Stimulated activated CD8-positive, alpha-beta memory T cell treated with anti-CD3 and anti-CD28 coated beads, Interleukin-15, amount 100 ng/mL, for 1 hour (primary cell): Measurements from ENCODE around the gene RSPH10B.
"Not testable (repeated sequence)": the region's sequence is repeated elsewhere in the genome, so short reads cannot be mapped to it uniquely, and the experiment has no call there.

Experiments used
- DNase-seq: peaks from one replicate; pipeline ENCODE4 v3.0.0-alpha.2; 2020; ENCODE audit warnings: low read depth

RSPH10B gene

DNA sequence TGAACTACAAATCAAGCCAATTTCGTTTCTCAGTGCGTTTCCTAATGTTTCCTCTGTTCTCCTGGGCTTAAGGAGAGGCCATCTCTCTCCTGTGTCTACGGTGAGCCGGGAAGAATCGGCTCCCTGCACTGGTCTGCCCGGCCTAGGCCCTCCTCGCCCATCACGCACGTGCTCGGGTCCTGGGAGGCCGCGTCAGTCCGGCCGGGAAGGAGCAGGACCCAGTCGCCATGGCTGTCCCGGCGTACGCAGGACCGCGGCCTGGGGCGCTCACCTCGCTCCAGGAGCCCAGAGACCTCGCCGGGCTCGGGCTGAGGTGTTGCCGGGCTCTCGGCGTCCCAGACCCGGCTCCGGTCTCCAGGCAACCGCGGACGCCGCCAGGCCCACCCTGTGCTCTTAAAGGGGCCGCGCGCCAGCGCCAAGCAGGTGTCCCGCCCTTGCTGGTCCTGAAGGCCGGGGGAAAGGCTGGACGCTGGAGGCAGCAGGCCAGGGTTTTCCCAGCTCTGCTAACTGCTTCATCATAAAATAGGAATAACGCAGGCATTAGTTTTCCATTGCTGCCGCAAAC lies at the start of gene RSPH10B:
RSPH10B (minus strand) TSS at position 343 of the 565 bp plus-strand sequence. CDS start 3,573 bp downstream, outside the sequence.
- DNase-seq = not testable (repeated sequence)

DNA sequence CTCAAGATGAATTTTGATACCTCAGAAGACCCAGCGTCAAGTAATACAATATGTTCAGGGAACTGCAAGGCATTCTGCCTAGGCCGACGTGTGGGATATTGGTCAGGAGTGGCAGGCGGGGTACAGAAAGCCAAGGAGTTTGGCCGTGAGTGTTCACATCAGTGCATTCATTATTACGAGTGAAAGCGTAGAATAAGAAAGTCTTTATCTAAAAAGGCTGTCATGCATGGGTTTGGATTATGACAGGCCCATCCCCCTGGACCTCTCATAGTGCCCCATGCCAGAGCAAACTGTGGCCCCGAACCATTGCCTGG lies 46.1 kb upstream of the RSPH10B start:
- no peak for DNase-seq

DNA sequence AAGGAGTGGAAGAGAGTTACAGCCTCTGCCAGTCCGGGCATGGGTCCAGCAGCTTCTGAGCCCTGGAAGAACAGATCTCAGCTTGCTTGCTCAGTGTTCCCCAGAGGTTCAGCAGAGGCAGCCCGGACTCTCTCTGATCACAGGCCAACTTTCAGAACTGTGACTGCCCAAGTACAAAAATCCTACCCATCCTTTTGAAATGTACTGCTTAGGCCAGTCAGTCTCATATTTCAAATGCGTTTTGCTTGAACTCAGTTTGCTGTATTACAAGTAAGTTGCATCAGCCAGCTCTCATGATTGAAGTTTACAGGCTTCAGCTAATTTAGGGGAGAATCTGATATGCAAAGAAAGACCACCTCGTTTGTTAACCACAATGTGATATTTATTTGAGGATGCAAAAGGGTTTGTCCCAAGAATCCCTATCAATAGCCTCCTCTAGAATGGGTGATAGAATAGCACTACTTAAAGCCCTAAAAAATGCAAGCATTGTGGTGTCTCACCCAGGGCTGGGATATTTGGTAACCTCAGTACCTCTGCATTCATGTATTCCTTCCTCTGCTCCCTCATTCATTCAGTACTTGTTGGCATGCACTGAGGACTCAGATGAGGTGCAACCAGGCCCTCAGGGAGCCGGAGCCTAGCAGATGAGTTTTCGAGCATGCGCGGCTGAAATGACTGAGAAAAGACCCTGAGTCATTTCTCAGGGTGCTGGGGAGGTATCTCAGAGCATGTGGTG lies 45.6 kb upstream of the RSPH10B start:
- DNase-seq = no peak

DNA sequence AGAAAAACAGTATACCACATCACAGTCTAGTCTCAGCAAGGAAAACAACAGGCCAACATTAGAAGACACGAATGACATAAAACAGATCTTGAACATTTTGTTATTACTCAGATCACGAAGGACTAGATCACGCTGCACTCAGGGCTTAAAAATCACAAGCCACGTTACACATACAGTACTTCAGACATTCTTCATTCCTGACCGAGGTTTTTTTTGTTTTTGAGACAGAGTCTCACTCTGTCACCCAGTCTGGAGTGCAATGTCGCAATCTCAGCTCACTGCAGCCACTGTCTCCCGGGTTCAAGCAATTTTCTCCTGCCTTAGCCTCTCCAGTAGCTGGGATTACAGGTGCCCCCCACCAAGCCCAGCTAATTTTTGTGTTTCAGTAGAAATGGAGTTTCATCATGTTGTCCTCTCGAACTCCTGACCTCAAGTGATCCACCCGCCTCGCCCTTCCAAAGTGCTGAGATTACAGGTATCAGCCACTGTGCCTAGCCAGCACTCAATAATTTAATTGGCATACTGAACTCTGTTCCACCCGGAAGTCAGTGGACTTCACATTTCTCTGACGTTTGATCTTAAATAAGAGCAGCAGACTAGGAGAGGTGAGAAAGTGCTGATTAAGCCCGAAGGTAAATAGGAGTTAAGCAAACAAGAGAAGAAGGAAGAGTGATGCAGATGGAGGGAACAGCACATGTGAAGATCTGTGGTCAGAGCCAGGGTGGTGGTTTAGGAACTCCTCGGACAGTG lies 42.0 kb upstream of the RSPH10B start:
- DNase-seq = no peak

DNA sequence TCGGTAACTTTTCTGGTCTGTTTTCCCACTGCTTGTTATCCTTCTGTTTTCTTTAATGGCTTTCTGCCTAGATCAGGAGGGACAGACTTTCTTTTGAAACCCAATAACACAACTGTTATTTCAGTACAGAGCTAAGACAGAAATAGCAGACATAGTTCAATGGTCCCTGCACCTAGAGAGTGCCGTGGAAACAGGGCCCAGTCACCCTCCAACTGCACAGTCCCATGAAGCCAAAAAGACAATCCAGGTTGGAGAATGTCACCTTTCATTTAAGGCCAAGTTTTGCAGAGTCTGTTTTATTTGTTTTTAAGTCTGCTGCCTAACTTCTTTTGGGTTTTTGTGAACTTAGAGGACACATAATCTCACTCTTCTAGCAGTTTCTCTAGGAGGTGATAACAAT lies 41.1 kb upstream of the RSPH10B start:
- DNase-seq = no peak

DNA sequence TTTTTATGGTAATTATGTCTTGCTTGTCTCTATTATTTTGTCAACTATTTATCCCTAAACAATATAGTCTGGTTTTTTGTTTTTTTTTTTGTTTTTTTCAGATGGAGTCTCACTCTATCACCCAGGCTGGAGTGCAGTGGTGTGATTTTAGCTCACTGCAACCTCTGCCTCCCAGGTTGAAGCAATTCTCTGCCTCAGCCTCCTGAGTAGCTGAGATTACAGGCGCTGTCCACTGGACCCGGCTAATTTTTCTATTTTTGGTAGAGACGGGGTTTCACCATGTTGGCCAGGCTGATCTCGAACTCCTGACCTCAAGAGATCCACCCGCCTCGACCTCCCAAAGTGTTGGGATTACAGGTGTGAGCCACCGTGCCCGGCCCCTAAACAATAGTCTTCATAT lies 39.9 kb upstream of the RSPH10B start:
- not testable (repeated sequence) for DNase-seq

DNA sequence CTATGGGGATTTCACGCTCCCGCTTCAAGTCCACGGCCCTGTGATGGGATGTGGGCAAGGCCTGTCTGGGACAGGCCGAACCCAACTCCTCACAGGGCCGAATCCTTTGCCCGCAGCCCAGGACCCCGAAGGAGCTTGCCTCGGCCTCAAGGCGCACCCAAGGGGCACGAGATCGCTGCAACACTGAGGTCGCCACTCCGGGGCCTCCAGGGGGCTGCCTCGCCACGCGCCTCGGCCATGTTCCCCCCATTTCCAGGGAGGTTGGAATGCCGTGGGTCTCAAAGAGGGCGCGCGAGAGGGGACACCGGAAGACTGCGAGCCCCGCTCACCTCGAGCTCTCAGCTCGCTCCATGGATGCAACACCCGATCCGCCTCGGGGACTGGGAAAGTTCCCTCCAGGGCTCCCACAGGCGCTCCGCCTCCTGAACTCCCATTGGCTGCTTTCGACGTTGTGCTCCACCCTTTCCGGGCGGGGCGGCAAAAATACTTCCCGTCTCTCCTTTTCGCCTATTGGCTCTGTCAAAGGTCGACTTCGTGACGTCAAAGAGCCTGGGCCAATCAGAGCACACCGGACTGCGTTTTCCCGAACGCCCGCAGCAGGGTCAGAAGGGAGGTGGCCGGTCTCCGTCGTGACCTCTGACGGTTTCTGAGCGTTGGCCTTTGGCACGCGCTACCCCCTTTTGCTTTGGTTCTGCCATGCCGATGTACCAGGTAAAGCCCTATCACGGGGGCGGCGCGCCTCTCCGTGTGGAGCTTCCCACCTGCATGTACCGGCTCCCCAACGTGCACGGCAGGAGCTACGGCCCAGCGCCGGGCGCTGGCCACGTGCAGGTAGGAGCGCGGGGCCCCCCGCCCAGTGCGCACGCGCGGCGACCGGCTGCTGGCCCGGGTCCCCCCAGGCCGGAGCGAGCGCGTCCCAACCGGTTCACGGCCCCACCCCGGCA lies 38.5 kb upstream of the RSPH10B start, which contains the start of the genes AIMP2 and PMS2:
AIMP2 (plus strand) TSS at position 605 of the 944 bp plus-strand sequence; CDS start at position 697, 92 bp downstream.
PMS2 (minus strand) TSS at position 382 of the 944 bp plus-strand sequence; CDS start at position 352, 30 bp downstream.
- peak; percentile 91 for DNase-seq

DNA sequence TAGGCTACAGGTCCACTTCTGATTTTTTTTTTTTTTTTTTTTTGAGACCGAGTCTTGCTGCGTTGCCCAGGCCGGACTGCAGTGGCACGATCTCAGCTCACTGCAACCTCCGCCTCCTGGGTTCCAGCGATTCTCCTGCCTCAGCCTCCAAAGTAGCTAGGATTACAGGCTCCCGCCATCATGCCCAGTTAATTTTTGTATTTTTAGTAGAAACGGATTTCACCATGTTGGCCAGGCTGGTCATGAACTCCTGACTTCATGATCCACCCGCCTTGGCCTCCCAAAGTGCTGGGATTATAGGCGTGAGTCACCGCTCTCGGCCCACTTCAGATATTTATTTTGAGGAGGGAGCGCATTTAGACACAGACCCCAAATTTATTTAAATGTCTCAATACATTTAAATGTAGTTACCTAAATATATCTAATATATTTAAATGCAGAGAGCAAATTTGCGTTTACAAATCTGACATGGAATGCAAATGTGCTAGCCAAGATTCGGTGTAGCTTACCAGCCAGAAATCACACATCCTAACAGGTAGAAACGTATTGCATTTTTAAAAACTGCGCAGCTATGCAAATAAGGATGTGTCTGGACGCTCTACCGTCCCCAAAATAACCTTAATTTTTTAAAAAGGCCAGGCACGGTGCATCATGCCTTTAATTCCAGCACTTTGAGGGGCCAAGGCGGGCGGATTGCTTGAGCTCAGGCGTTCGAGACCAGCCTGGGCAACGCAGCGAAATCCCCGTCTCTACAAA lies 37.5 kb upstream of the RSPH10B start:
- DNase-seq = not testable (repeated sequence)

DNA sequence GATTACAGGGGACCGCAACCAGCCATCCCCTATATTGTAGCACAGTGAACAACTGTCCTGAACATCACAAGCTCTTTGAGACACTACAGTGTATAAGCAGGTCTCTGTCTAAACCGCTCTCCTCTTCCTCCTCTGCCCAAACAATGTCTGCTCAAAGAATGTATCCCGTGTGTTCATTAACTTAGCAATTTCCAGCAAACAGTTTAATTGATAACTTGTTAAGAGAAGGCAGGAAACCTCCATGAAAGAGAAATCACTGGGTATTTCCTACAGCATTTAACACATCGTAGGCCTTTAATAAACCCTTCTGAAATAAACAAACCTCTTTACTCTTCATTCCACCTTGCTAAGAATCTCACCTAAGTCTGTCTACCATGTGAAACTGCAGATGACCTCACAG lies 36.9 kb upstream of the RSPH10B start:
- no peak for DNase-seq

DNA sequence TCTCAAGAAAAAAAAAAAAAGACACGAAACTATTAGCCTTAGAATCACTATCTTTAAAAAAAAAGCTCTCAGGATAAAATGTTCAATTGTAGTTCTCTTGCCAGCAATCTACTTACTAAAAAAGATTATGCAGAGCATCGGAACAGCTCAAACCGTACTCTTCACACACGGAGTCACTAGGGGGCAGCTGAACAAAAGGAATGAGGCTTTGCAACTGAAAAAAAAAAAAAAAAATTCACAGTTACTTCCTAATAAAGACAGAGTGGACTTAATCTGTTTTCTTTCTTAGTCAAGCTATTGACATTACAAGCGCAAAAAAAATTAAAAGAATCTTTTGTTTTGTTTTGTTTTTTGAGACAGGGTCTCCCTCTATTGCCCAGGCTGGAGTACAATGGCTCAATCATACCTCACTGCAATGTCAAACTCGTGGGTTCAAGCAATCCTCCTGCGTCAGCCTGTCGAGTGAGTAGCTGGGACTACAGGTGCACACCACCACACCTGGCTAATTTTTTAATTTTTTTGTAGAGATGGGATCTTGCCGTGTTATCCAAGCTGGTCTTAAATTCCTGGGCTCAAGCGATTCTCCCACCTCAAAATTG lies 26.8 kb upstream of the RSPH10B start:
- no peak for DNase-seq

DNA sequence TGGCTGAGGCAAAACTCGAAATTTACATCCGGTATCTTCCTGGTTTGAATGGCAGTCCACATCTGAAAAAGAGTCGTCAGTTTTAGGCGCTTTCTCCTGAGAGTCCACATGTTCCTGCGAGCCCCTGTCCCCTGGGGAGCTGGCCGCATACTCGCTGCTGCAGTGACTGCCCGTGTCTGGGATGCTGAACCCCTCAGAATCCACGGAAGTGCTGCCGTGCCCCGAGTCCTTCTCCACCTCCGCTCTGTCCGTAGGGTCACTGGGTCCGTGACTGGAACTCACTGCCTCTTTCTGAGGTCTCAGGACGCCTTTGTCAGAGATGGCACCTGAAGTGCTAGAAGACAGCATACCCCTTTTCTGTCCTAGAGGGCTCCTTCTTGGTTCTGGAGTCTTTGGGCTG lies 16.6 kb upstream of the RSPH10B start:
- DNase-seq = not testable (repeated sequence)

DNA sequence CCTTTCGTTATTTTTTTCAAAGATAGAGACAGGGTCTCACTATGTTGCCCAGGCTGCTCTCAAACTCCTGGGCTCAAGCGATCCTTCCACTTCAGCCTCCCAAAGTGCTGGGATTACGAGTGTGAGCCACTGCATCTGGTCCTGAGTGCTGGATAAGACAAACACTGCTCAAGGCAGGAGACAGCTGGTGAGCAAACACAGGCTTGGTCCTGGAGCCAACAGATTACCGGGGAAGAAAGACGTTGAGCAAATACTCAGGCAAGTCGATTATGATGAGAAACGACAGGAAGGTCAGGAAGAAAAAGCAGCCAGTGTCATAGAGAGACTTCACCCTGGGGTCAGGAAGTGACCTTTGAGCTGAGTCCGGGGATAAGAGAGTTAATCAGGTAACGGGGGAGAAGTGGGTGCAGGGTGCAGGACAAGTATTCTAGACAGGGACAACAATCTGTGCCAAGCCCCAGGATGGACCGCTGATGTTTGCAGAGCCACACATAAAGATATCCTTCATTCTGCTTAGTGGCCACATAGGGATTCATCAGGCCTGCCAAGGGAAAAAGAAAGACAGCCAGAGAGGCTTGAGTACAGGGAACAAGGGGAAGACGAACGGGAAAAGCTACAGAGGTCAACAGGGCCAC lies 9.3 kb upstream of the RSPH10B start:
- not testable (repeated sequence) for DNase-seq

DNA sequence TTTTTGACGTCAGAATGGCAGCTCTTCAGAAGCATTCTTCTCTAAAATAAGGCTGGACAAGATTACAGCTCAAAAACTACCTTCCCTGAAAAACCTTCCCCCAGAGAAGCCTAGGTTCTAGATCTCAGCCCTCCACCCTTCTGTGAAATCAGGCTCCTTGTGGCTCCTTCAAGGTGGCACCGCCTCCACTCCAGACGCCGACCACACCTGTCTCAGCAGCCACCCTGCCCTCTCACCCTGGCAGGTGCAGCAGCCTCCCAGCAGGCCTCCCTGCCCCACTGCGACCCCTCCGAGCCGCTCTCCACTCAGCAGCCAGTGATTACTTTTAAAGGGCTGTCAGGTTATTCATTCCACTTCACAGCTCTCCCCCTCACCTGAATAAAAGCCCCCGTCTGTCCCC lies 3.1 kb upstream of the RSPH10B start:
- DNase-seq = not testable (repeated sequence)

DNA sequence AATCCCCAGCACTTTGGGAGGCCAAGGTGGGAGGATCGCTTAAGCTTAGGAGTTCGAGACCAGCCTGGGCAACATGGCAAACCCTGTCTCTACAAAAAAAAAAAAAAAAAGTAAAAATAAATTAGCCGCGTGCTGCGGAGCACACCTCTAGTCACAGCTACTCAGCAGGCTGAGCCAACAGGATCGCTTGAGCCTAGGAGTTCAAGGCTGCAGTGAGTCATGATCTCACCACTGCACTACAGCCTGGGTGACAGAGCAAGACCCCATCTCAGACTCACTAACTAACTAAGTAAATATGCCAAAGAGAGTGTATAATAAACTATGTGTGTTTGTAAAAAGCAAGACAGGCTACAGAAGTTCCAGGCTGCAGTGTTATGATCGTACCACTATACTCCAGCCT lies 6.7 kb downstream of the RSPH10B start:
- not testable (repeated sequence) for DNase-seq

DNA sequence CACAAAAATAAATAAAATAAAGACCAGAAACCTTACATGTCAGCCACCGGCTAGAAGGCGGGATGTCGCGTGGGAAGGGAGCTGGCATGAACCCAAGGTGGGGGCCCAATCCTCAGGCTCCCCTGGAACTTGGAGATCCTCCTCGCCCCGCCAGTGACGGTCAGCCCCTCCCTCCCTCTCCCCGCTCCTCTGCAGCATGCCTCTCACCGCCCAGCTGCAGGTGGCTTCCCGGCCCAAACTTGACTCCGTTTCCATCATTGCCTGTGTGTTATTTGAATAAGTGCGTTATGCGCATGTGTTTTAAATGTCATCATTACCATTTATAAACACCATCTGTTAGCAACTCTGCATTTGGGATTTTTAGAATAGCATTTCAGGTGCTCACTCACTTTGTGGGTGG lies 7.3 kb downstream of the RSPH10B start:
- DNase-seq = not testable (repeated sequence)

DNA sequence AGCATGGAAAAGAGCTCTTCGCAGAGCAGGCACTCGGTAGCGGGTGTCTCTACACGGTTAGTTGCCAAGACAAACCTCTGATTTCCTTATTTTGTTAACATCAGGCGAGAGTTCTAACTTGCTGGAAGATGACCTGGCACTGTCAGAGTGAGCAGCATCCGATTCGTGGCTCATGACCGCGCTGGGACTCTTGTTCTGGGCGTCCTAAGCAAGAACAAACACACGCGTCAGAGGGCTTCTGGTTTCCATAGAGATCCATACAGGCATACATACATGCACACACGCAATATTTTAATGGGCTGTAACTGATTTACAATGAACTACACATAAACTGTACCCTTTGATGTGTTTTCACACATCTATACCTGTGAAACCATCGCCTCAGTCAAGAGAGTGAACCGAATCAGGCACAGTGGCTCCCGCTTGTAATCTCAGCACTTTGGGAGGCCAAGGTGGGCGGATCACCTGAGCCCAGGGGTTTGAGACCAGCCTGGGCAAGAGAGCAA lies 35.5 kb downstream of the RSPH10B start:
- DNase-seq = not testable (repeated sequence)

DNA sequence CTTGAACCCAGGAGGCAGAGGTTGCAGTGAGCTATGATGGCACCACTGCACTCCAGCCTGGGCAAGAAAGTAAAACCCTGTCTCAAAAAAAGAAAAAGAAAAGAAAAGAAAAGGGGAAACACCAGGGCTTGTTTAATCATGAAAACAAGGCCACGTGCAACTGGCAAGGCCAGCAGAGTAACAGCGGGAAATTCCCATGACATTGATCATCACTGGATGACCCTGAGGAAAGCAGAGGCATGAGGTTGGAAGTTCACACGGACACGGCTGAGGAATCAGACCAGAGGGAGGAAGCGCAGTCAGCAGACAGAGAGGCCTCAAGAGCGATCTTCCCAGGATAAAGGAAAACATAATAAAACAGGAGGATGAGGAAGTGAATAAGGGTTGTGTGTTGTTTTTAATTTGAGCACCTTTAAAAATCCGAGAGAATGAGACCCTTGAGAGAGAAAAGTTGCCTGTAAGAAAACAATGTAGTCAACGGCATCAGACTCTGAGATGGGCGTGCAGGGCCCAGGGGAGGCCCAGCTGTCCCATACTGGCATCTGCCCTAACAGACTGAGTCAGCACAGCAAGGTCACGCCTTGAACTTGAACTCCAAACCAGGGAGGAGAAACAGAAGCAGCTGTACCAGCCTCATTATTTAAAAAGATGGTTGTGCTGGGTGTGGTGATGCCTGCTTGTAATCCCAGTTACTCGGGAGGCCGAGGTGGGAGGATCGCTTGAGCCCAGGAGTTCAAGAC lies 38.4 kb downstream of the RSPH10B start:
- DNase-seq = not testable (repeated sequence)

DNA sequence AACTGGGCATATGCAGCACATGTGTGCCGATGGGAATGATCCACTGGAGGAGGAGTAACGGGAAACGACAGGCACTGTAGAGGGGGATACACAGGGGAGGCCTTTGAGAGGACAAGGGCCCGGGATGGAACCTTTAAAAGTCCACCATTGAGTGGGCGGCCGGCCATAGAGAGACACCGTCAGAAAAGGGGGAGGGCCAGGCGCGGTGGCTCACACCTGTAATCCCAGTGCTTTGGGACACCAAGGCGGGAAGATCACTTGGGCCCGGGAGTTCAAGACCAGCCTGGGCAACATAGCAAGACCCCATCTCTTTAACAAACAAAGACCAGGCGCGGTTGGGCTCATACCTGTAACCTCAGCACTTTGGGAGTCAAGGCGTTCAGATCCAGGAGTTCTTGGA lies 39.2 kb downstream of the RSPH10B start:
- DNase-seq = not testable (repeated sequence)

DNA sequence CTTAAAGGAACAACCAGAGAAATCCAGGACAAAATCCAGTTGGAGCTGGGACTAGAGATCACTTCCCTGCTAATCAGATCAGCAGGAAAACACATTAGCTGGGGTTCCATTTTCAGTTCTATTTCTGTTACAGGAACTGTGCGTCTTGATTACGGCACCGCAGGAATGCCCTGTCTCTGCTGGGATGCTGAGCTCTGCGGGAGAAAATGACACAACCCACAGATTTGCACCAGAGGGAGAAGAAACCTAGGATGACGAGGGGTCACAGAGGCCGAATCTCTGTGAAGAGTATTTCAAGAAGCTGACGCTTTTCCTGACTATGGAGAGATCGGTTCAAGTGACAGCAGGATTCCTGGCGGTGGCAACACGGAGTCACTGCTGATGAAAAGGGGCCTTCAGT lies 40.2 kb downstream of the RSPH10B start:
- not testable (repeated sequence) for DNase-seq
